ENCODE measurements around the gene GYS1. TPM values are rescaled to one million over a fixed set of nuclear protein-coding genes. Genes with fewer than 3 reads are reported as not detected.
A peak's percentile ranks its signal among the peaks of the same experiment; 100 is the strongest.
"Not testable (repeated sequence)": the region's sequence is repeated elsewhere in the genome, so short reads cannot be mapped to it uniquely, and the experiment has no call there.

GYS1 gene
- total RNA-seq, 1 experiment from 2014 or later, result 29.7 TPM

DNA sequence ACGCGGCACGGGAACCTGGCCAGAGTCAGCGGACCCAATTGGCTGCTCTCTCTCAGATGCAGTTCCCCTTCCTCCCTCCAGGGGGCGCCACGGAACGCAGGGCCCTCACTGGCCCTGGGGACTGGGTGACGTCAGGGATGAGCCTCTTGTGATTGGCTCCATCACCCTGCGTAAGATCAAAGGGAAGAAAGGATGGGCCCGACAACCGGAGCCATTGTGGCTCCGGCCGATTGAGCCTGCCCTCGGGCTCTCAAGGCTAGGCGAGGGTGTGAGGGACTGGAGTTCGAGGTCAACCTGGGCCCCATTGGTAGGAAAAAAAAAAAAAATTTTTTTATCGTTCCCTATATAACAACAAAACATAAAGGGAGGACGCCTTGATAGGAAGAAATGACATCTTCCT is 43.7 kb upstream of the GYS1 start, which contains the start of gene CGB1:
Gene CGB1, minus strand, starts transcription at position 81 of the 400 bp plus-strand sequence. CDS start 184 bp downstream, outside the sequence.
- TF ChIP-seq, protein P1, sequence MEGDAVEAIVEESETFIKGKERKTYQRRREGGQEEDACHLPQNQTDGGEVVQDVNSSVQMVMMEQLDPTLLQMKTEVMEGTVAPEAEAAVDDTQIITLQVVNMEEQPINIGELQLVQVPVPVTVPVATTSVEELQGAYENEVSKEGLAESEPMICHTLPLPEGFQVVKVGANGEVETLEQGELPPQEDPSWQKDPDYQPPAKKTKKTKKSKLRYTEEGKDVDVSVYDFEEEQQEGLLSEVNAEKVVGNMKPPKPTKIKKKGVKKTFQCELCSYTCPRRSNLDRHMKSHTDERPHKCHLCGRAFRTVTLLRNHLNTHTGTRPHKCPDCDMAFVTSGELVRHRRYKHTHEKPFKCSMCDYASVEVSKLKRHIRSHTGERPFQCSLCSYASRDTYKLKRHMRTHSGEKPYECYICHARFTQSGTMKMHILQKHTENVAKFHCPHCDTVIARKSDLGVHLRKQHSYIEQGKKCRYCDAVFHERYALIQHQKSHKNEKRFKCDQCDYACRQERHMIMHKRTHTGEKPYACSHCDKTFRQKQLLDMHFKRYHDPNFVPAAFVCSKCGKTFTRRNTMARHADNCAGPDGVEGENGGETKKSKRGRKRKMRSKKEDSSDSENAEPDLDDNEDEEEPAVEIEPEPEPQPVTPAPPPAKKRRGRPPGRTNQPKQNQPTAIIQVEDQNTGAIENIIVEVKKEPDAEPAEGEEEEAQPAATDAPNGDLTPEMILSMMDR (IDR thresholded peaks at IDR 0.05; ENCODE audit: unreplicated experiment), result peak; percentile 54
- DNase-seq (ENCODE audit: unreplicated experiment); intact Hi-C loops (cut with micrococcal nuclease); H3K4me1 Mint-ChIP-seq (ENCODE audit: insufficient read depth, unreplicated experiment); POLR2A ChIA-PET; H3K27me3 Mint-ChIP-seq (ENCODE audit: insufficient read depth, unreplicated experiment); H3K9me3 Mint-ChIP-seq (ENCODE audit: unreplicated experiment); H3K27ac Mint-ChIP-seq (ENCODE audit: low read depth, unreplicated experiment); CTCF ChIA-PET; BruUV-seq (replicated peaks); H3K4me3 Mint-ChIP-seq (ENCODE audit: unreplicated experiment); H3K36me3 Mint-ChIP-seq (ENCODE audit: insufficient read depth, unreplicated experiment): not testable (repeated sequence)

DNA sequence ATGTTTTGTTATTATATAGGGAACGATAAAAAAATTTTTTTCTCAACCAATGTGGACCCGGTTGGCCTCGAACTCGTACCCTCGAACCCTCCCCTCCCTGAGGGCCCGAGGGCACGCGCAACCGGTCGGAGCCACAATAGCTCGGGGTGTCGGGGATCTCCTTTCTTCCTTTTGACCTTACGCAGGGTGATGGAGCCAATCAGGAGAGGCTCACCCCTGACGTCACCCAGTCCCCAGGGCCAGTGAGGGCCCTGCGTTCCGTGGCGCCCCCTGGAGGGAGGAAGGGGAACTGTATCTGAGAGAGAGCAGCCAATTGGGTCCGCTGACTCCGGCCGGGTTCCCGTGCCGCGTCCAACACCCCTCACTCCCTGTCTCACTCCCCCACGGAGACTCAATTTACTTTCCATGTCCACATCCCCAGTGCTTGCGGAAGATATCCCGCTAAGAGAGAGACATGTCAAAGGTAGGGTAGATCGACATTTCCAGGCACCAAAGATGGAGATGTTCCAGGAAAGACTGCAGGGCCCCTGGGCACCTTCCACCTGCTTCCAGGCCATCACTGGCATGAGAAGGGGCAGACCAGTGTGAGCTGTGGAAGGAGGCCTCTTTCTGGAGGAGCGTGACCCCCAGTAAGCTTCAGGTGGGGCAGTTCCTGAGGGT is 38.7 kb upstream of the GYS1 start, which contains the start of gene CGB2:
Gene CGB2, plus strand, starts transcription at position 249 of the 660 bp plus-strand sequence. Its CDS starts 206 bp downstream, at position 455.
- BruUV-seq (replicated peaks); H3K9me3 Mint-ChIP-seq (ENCODE audit: unreplicated experiment); H3K4me1 Mint-ChIP-seq (ENCODE audit: insufficient read depth, unreplicated experiment); H3K36me3 Mint-ChIP-seq (ENCODE audit: insufficient read depth, unreplicated experiment); CTCF ChIA-PET; DNase-seq (ENCODE audit: unreplicated experiment); intact Hi-C loops (cut with micrococcal nuclease); H3K27ac Mint-ChIP-seq (ENCODE audit: low read depth, unreplicated experiment); POLR2A ChIA-PET; H3K4me3 Mint-ChIP-seq (ENCODE audit: unreplicated experiment); H3K27me3 Mint-ChIP-seq (ENCODE audit: insufficient read depth, unreplicated experiment): not testable (repeated sequence)
- TF ChIP-seq, protein P1 (IDR thresholded peaks at IDR 0.05; ENCODE audit: unreplicated experiment), result peak; percentile 42

DNA sequence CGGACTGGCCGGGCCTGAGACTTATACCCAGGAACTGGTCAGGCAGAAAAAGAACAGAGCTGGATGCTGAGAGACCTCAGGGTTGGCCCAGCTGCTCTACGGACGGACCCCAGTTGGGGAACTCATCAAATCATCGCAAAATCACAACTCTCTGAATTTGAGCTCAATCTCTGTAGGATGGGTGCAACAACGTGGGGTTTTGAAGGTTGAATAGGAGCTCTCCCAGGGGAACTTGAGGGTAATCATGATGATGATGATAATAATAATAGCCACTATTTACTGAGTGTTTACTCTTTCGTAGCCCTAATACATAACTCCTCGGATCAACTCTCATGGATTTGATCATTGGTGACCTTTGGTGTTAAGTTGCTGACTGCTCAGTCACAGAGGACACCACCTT is 37.2 kb upstream of the GYS1 start:
- POLR2A ChIA-PET; H3K4me1 Mint-ChIP-seq (ENCODE audit: insufficient read depth, unreplicated experiment); H3K27me3 Mint-ChIP-seq (ENCODE audit: insufficient read depth, unreplicated experiment); intact Hi-C loops (cut with micrococcal nuclease); BruUV-seq (replicated peaks); H3K9me3 Mint-ChIP-seq (ENCODE audit: unreplicated experiment); DNase-seq (ENCODE audit: unreplicated experiment); H3K4me3 Mint-ChIP-seq (ENCODE audit: unreplicated experiment); H3K27ac Mint-ChIP-seq (ENCODE audit: low read depth, unreplicated experiment); H3K36me3 Mint-ChIP-seq (ENCODE audit: insufficient read depth, unreplicated experiment): not testable (repeated sequence)
- CTCF ChIA-PET, result interaction anchor here (0.6 to 0.7 kb wide), 2 partner anchors 27 to 1275 kb away, joined by 3 read pairs; partner anchors contain the start of gene CGB7

DNA sequence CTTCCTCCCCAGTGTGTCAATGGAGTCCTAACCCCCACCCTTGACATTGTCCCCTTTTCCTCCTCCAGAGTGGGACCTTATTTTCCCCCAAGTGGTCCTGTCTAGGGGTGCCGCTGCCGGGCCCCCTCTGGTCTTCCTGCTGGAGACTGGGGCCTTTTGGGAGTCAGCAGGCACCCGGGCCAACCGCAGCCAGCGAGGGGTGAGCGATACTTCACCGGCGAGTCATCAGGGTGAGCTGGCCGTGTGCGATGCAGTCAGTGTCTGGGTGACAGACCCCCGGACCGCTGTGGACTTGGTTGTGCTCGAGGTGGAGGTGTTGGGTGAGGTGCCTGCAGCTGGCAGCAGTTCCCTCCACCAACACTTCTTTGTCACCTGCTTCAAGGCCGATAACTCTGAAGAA is 36.6 kb upstream of the GYS1 start:
- POLR2A ChIA-PET; H3K36me3 Mint-ChIP-seq (ENCODE audit: insufficient read depth, unreplicated experiment); intact Hi-C loops (cut with micrococcal nuclease); H3K4me1 Mint-ChIP-seq (ENCODE audit: insufficient read depth, unreplicated experiment); H3K27ac Mint-ChIP-seq (ENCODE audit: low read depth, unreplicated experiment); DNase-seq (ENCODE audit: unreplicated experiment); BruUV-seq (replicated peaks); H3K4me3 Mint-ChIP-seq (ENCODE audit: unreplicated experiment); H3K27me3 Mint-ChIP-seq (ENCODE audit: insufficient read depth, unreplicated experiment); H3K9me3 Mint-ChIP-seq (ENCODE audit: unreplicated experiment): not testable (repeated sequence)
- CTCF ChIA-PET, result interaction anchor here (0.6 to 0.7 kb wide), 2 partner anchors 28 to 1274 kb away, joined by 3 read pairs; partner anchors contain the start of gene CGB7

DNA sequence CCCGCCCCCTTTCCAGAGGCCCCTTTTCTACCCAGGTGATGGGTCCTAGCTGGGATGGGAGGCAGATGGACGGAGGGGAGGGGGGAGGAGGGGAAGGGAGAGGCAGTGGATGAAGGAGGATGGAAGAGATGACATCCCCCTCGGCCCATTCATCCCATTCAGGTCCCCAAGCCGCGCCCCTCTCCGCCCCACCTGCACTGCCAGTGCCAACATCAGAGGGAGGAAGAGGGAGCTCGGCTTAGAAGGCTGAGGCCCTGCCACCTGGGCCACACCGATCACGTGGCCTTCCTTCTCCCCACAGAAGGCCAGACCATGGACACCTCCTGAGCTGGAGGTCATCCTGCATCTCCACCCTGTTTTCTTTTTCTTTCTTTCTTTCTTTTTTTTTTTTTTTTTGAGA is 35.6 kb upstream of the GYS1 start:
- H3K36me3 Mint-ChIP-seq (ENCODE audit: insufficient read depth, unreplicated experiment); H3K27ac Mint-ChIP-seq (ENCODE audit: low read depth, unreplicated experiment); BruUV-seq (replicated peaks); intact Hi-C loops (cut with micrococcal nuclease); DNase-seq (ENCODE audit: unreplicated experiment); CTCF ChIA-PET; H3K4me1 Mint-ChIP-seq (ENCODE audit: insufficient read depth, unreplicated experiment); H3K27me3 Mint-ChIP-seq (ENCODE audit: insufficient read depth, unreplicated experiment); H3K4me3 Mint-ChIP-seq (ENCODE audit: unreplicated experiment); H3K9me3 Mint-ChIP-seq (ENCODE audit: unreplicated experiment); POLR2A ChIA-PET: not testable (repeated sequence)

DNA sequence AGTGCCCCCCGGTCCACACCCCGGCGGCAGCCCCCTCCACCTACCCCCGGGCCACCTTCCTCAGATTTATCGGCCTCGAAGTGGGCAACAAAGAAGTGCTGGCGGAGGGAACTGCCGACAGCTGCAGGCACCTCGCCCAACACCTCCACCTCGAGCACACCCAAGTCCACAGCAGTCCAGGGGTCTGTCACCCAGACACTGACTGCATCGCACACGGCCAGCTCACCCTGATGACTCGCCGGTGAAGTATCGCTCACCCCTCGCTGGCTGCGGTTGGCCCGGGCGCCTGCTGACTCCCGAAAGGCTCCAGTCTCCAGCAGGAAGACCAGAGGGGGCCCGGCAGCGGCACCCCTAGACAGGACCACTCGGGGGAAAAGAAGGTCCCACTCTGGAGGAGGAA is 32.5 kb upstream of the GYS1 start:
- H3K36me3 Mint-ChIP-seq (ENCODE audit: insufficient read depth, unreplicated experiment); intact Hi-C loops (cut with micrococcal nuclease); H3K27ac Mint-ChIP-seq (ENCODE audit: low read depth, unreplicated experiment); CTCF ChIA-PET; DNase-seq (ENCODE audit: unreplicated experiment); H3K9me3 Mint-ChIP-seq (ENCODE audit: unreplicated experiment); BruUV-seq (replicated peaks); H3K4me3 Mint-ChIP-seq (ENCODE audit: unreplicated experiment); POLR2A ChIA-PET; H3K27me3 Mint-ChIP-seq (ENCODE audit: insufficient read depth, unreplicated experiment): not testable (repeated sequence)
- peaks cover 15% of the 10 kb centered on the region for H3K4me1 Mint-ChIP-seq (ENCODE audit: insufficient read depth, unreplicated experiment)

DNA sequence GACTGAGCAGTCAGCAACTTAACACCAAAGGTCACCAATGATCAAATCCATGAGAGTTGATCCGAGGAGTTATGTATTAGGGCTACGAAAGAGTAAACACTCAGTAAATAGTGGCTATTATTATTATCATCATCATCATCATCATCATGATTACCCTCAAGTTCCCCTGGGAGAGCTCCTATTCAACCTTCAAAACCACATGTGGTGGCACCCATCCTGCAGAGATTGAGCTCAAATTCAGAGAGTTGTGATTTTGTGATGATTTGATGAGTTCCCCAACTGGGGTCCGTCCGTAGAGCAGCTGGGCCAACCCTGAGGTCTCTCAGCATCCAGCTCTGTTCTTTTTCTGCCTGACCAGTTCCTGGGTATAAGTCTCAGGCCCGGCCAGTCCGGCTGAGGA is 32.0 kb upstream of the GYS1 start:
- H3K27ac Mint-ChIP-seq (ENCODE audit: low read depth, unreplicated experiment); BruUV-seq (replicated peaks); DNase-seq (ENCODE audit: unreplicated experiment); H3K27me3 Mint-ChIP-seq (ENCODE audit: insufficient read depth, unreplicated experiment); H3K9me3 Mint-ChIP-seq (ENCODE audit: unreplicated experiment); intact Hi-C loops (cut with micrococcal nuclease); H3K36me3 Mint-ChIP-seq (ENCODE audit: insufficient read depth, unreplicated experiment); H3K4me3 Mint-ChIP-seq (ENCODE audit: unreplicated experiment); CTCF ChIA-PET; POLR2A ChIA-PET: not testable (repeated sequence)
- H3K4me1 Mint-ChIP-seq (ENCODE audit: insufficient read depth, unreplicated experiment), result peaks cover 15% of the 10 kb centered on the region

DNA sequence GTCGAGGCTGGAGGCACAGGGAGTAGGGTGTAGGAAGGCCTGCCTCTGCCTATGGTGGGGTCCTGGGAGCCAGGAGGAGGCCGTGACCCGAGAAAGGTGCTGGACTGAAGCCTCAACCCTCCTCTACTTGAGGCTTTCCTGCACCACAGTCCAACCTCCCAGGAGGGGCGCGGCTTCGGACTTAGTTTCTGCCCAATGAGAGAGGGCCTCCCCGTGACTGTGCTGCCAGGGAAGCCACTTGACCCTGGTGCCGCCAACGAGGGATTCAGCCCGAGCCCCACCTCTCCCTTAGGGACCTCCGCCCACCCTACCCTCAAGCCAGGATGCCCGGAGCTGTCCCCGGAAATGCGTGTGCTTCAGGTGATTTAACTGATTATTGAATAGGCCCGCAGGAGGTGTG is 31.1 kb upstream of the GYS1 start, which contains the start of gene CGB3:
Gene CGB3, minus strand, starts transcription at position 101 of the 400 bp plus-strand sequence. CDS start 362 bp downstream, outside the sequence.
- H3K4me1 Mint-ChIP-seq (ENCODE audit: insufficient read depth, unreplicated experiment), result peaks cover 18% of the 10 kb centered on the region
- BruUV-seq (replicated peaks); POLR2A ChIA-PET; H3K27ac Mint-ChIP-seq (ENCODE audit: low read depth, unreplicated experiment); intact Hi-C loops (cut with micrococcal nuclease); DNase-seq (ENCODE audit: unreplicated experiment); H3K27me3 Mint-ChIP-seq (ENCODE audit: insufficient read depth, unreplicated experiment); H3K9me3 Mint-ChIP-seq (ENCODE audit: unreplicated experiment); H3K4me3 Mint-ChIP-seq (ENCODE audit: unreplicated experiment); CTCF ChIA-PET; H3K36me3 Mint-ChIP-seq (ENCODE audit: insufficient read depth, unreplicated experiment): not testable (repeated sequence)
